ENCODE data around the gene SLC9A8.

- TF ChIP-seq EZH2phosphoT487 (IDR thresholded peaks at IDR 0.05; ENCODE audit: insufficient read depth, low read depth) (no peak), EZH2 (IDR thresholded peaks at IDR 0.05; ENCODE audit: insufficient read depth, poor library complexity, severe bottlenecking) (no peak)
These were observed 89.0 kb downstream of the SLC9A8 start for GRCh38 chr20:49901588-49901987.
